Suprapubic skin (tissue), 4 donors: Measurements from ENCODE around the gene CRYZ.

ENCODE experiments used
- CTCF ChIP-seq, 2 donors: fragments of 200-600 bp in 1 of 2; fragments of 450-650 bp in 1 of 2; sonication (generic) in 1 of 2; IDR thresholded peaks; one replicate each; pipeline ENCODE4 v1.5.1; 2016 to 2019; ENCODE audit warnings: antibody characterized with exemption in 2 of 2, mild to moderate bottlenecking in 1 of 2, moderate library complexity in 1 of 2
- POLR2A ChIP-seq, 2 donors: fragments of 450-650 bp; IDR thresholded peaks; one replicate each; pipeline ENCODE4 v1.6.1; 2017; ENCODE audit warnings: antibody characterized with exemption in 2 of 2, mild to moderate bottlenecking in 2 of 2, moderate library complexity in 2 of 2
- POLR2AphosphoS5 ChIP-seq, 3 donors: sonication (generic); formaldehyde crosslinking; IDR thresholded peaks; one replicate each; pipeline ENCODE4 v1.6.1; 2017; ENCODE audit warnings: antibody characterized with exemption in 3 of 3

GRCh38 chr1:74717626-74718025 is 15.2 kb downstream of the CRYZ start:
- TF ChIP-seq CTCF (IDR thresholded peaks at IDR 0.05) (no peak), POLR2A (IDR thresholded peaks at IDR 0.05) (no peak), POLR2AphosphoS5 (IDR thresholded peaks at IDR 0.05) (no peak)
